Measurements from ENCODE around the gene KLC1.
A peak's percentile ranks its signal among the peaks of the same experiment; 100 is the strongest.
"Not testable (repeated sequence)": the region's sequence is repeated elsewhere in the genome, so short reads cannot be mapped to it uniquely, and the experiment has no call there.

The KLC1 gene

DNA sequence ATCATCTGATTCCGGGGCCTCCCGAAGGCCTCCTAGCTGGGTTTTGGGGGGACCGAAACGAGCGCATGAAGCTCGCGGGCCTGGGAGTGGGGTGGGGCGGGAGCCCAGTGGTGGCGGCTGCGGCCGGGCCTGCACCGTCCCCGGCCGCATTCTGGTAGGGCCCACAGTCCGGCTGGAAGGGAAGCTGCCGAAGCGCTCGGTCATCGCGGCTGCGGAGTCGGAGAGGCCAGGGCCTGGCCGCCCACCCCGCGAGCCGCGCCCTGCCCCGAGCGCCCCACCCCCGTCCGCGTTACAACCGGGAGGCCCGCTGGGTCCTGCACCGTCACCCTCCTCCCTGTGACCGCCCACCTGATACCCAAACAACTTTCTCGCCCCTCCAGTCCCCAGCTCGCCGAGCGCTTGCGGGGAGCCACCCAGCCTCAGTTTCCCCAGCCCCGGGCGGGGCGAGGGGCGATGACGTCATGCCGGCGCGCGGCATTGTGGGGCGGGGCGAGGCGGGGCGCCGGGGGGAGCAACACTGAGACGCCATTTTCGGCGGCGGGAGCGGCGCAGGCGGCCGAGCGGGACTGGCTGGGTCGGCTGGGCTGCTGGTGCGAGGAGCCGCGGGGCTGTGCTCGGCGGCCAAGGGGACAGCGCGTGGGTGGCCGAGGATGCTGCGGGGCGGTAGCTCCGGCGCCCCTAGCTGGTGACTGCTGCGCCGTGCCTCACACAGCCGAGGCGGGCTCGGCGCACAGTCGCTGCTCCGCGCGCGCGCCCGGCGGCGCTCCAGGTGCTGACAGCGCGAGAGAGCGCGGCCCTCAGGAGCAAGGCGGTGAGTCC, at the start of gene KLC1:
TSS of gene KLC1 (plus strand) at position 528 of the 819 bp plus-strand sequence. CDS start 25,354 bp downstream, outside the sequence.
- DNase-seq: peak; percentile 46

DNA sequence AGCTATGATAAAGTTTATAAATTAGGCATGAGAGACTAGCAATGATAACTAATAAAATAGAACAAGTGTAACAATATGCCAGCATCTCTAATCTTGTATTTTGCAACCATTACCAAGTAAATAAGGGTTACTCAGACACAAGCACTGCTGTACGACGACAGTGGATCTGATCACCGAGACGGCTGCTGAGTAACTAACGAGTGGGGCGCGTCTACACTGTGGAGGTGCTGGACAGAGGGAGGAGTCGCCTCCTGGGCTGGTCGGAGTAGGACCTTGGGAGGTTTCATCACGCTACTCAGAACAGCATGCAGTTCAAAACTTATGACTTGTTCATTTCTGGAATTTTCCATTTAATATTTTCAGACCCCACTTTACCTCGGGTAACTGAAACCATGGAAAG, 47.8 kb upstream of the KLC1 start:
- no peak for DNase-seq

GRCh38 chr14:103581954-103582703, 46.9 kb upstream of the KLC1 start:
- DNase-seq: no peak

GRCh38 chr14:103584326-103584915, 44.6 kb upstream of the KLC1 start:
- no peak for DNase-seq

DNA sequence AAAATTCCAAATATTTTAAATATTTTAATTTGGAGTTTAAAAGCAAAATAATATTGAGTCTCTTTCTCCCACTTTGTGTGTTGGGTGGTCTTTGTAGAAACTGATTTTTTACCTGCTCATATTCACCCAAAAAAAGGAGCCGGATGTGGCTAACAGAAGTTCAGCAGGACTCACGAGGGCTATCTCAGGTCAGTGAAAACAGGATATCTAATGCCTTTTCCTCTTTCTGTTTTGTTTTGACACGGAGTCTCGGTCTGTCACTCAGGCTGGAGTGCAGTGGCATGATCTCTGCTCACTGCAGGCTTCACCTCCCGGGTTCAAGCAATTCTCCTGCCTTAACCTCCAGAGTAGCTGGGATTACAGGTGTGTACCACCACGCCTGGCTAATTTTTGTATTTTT, 35.4 kb upstream of the KLC1 start:
- no peak for DNase-seq

DNA sequence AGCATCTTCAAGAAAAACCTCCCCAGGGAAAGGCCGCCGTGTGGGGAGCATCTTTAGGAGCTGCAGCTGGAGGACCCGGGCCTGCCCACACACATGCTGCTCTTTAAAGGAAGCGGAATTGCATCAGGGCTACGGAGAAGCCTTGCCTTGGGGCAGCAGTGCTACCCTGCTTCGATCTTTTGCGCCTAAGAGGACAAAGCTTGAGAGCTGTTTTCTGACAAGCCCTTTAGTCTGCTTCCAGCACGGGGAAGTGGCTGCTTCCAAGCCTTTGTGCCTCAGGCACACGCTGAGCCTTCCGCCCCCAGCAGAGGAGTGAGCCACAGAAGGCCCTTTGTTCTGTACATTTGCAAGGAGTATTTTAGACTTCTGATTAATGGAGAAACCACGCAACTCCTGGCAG, 34.7 kb upstream of the KLC1 start:
- DNase-seq: peak; percentile 83

- DNase-seq: peak; percentile 83
These were observed 31.2 kb upstream of the KLC1 start for GRCh38 chr14:103597623-103598377.

GRCh38 chr14:103600503-103600902, 28.5 kb upstream of the KLC1 start:
- no peak for DNase-seq

- DNase-seq: no peak
These were observed 24.4 kb upstream of the KLC1 start for GRCh38 chr14:103604620-103605019.

DNA sequence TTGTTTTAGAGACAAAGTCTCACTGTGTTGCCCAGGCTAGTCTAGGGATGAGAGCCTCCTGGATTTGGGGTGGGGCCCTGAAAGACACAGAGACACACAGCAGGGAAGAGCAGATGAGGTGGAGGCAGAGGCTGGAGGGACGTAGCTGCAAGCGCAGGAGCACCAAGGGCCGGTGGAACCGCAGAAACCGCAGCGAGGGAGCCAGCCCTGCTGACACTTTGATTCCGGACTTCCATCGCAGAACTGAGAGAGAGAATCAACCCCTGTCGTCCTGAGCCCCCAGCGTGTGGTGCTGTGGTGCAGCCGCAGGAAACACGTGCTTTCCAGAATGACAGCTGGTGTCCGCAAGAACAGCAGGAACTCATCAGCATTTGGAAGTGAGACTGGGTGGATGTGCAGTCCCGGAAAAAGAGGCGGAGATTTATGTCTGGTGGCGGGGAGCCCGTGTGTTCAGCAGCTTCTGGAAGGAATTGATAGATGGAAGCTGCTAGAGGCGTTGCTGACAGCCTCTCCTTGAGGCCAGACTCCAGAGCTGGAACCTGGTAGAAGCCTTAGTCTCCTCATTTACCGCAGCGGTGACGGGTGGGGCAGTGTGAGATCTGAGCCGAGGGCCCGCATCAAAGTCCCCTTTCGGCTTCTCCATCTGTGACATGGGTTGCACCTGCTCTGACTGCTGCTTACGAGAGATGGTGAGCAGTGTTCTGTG, 21.9 kb upstream of the KLC1 start:
- DNase-seq: peak; percentile 99

DNA sequence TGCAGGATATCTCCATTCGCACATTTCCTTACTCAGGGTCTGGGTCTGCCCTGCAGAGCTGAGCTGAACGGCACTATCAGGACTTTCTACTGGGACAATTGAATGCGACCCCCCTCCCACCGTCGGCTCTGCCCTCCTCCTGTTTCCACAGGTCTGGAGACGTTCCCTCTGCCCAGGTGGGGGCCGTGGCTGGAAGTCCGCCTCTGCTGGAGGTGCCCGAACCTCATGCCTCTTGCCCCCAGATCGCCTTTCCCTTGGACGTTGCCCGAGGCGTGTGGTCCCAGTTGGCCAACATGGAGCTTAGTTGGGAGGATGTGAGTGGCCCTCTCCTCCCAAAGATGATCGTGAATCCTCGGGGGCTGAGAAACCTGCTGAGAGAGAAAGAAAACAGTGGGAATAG, 21.2 kb upstream of the KLC1 start:
- no peak for DNase-seq

DNA sequence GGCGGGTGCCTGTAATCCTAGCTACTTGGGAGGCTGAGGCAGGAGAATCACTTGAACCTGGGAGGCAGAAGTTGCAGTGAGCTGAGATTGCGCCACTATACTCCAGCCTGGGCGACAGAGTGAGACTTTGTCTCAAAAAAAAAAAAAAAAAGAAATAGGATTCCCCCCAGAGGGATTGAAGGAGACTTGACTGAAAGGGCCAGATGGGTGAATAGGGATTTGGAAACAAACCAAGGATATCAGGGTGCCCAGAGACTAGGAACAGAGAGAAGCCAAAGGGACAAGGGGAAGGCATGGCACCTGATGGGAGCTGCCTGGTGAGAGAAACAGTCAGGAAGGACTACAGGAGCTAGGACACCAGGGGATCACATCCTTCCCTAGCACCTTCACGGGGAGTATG, 19.9 kb upstream of the KLC1 start:
- DNase-seq: not testable (repeated sequence)

DNA sequence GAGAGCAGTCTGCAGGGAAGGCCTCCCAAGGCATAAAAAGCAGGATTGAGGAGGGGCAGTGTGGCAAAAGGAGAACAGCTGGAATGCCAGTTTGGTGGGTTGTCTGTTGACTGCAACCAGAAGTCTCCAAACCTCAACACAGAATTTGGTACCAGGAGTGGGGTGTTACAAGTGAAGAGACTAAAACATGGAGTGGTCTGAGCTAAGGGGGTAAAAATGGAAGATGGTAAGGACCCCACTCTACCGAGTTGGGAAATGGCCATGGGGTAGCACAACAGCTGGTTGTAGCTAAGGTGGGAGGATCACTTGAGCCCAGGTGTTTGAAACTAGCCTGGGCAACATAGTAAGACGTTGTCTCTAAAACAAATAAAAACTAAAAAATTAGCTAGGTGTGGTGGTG, 17.8 kb upstream of the KLC1 start:
- DNase-seq: no peak

- DNase-seq: no peak
These were observed 15.5 kb upstream of the KLC1 start for GRCh38 chr14:103613517-103613916.

GRCh38 chr14:103616635-103617300, 12.2 kb upstream of the KLC1 start:
- DNase-seq: no peak

GRCh38 chr14:103619057-103619456, 10.0 kb upstream of the KLC1 start:
- no peak for DNase-seq

- no peak for DNase-seq
These were observed 7.2 kb upstream of the KLC1 start for GRCh38 chr14:103621860-103622259.

- no peak for DNase-seq
These were observed 5.7 kb upstream of the KLC1 start for GRCh38 chr14:103623308-103623707.

GRCh38 chr14:103623883-103624482, 5.0 kb upstream of the KLC1 start:
- no peak for DNase-seq

- DNase-seq: no peak
These were observed 4.2 kb upstream of the KLC1 start for GRCh38 chr14:103624860-103625259.

GRCh38 chr14:103625356-103626095, 3.5 kb upstream of the KLC1 start:
- no peak for DNase-seq
